Pancreas (tissue), 10 donors: ENCODE results near the gene TTYH1. TPM values are rescaled to one million over a fixed set of nuclear protein-coding genes. Genes with fewer than 3 reads are reported as not detected.

Experiments used
- ATAC-seq, 4 donors: fragments of 200-7000 bp; cut with Tn5 transposase; one replicate each; pipeline versions ENCODE4 v1.8.0 to v1.9.1; 2020; ENCODE audit warnings: mild to moderate bottlenecking in 4 of 4, moderate library complexity in 4 of 4
- DNase-seq, 6 donors: peaks; one replicate each; pipeline ENCODE4 v3.0.0-alpha.2; 2020
- FAIRE-seq: peaks from 2 replicates; lab custom pipeline; 2012; peaks lifted over from hg19 to GRCh38; lab: Jason Lieb, UNC
- H3K27ac ChIP-seq, 4 donors: fragments of 200-600 bp; sonication (generic); 1 replicate in 3 of 4; 2 replicates in 1 of 4; pipeline versions ENCODE4 v1.5.0 to v1.8.0; 2020
- H3K27me3 ChIP-seq, 4 donors: fragments of 200-600 bp; one replicate each; pipeline ENCODE4 v1.8.0; 2021
- H3K36me3 ChIP-seq, 3 donors: fragments of 200-600 bp; sonication (generic) in 1 of 3; one replicate each; pipeline versions ENCODE4 v1.5.0 to v1.8.0; 2020 to 2021
- H3K4me1 ChIP-seq, 3 donors: fragments of 200-600 bp; one replicate each; pipeline ENCODE4 v1.8.0; 2021
- H3K4me3 ChIP-seq, 4 donors: fragments of 200-600 bp; sonication (generic) in 2 of 4; one replicate each; pipeline versions ENCODE4 v1.5.0 to v1.8.0; 2020 to 2021
- H3K9me3 ChIP-seq, 4 donors: fragments of 200-600 bp; one replicate each; pipeline ENCODE4 v1.8.0; 2021
- CTCF ChIP-seq, 4 donors: fragments of 200-600 bp; sonication (generic) in 3 of 4; IDR thresholded peaks; one replicate each; pipeline versions ENCODE4 v1.5.0 to v1.8.0; 2021; ENCODE audit warnings: antibody characterized with exemption in 4 of 4
- WGBS, 2 donors: extraction: QIAGEN DNeasy Blood & Tissue Kit; methylation state at CpG; one replicate each; pipeline ENCODE4 v1.1.7; 2013; 5-methylcytosine and 5-hydroxymethylcytosine counted together
- intact Hi-C, 3 donors: fragments of 100-400 bp; cut with DNase I; formaldehyde crosslinking; loops; one replicate each; pipeline versions ENCODE4 v1.11.1 to v1.14.2; 2022
- polyA plus RNA-seq, 2 donors: library from polyadenylated mRNA; stranded (reverse); fragments of 200-250 nt; gene quantifications; one replicate each; pipeline ENCODE4 v1.2.3, GENCODE V29; 2013
- total RNA-seq, 6 donors: library from RNA; stranded (reverse); fragmentation: NEBNext Ultra II Directional in 4 of 6; extraction: Animal tissue kit (Norgen Biotek cat#: 25700) in 4 of 6; gene quantifications; one replicate each; pipeline versions ENCODE4 v1.2.1 to v1.2.4, GENCODE V29; 2021 to 2023
- donor health status: healthy with polysubstance abuse.
- donor health status: DM: no; HTN: no; CAD: no; lungs with moderate emphysema.
- donor health status: DM: no; HTN: no; CAD: no.
- donor health status: control.
- donor health status: control.
- donor health status: Bipolar disorder and iron deficiency.
- donor health status: DM: yes; HTN: yes; CAD: no.
- donor health status: DM: no; HTN: no; CAD: no.
- donor health status: DM: no; HTN: no; CAD: no.
- donor health status: DM: yes; HTN: yes; CAD: no.

TTYH1 gene
- total and polyA plus RNA-seq, 8 donors = 20.8 to 78.0 (median 27.0) TPM

- no peak overlapping the region for H3K4me3 ChIP-seq
- H3K27me3 ChIP-seq = peaks cover 0 to under 1% (median under 1%) of the 10 kb centered on the region in 4 donors
- no peak for TF ChIP-seq CTCF (IDR thresholded peaks at IDR 0.05)
- no peaks in the 10 kb centered on the region for H3K36me3 ChIP-seq
- FAIRE-seq (no peak), DNase-seq (no peak), ATAC-seq (no peak)
- no peaks in the 10 kb centered on the region for H3K4me1 ChIP-seq
- WGBS, 2 donors = 28 to 31% methylated on average over 10 of the region's 10 CpGs
- intact Hi-C loops = no loop called here
- no peaks in the 10 kb centered on the region for H3K9me3 ChIP-seq
- H3K27ac ChIP-seq = peak overlapping the region; percentile 64 to 76 (median 71)
Measured at GRCh38 chr19:54420068-54420382, 4.8 kb downstream of the TTYH1 start.

- ATAC-seq = peak; percentile 72 to 84 (median 76)
- Histone ChIP-seq H3K27ac (peak overlapping the region; percentile 66 to 76 (median 73)), H3K4me1 (no peaks in the 10 kb centered on the region), H3K36me3 (no peaks in the 10 kb centered on the region), H3K27me3 (no peaks in the 10 kb centered on the region), H3K4me3 (peak overlapping the region in 1 of 4 donors; percentile 3), H3K9me3 (no peaks in the 10 kb centered on the region)
- FAIRE-seq = no peak
- no peak for TF ChIP-seq CTCF (IDR thresholded peaks at IDR 0.05)
- 10 to 12% methylated on average over 32 to 37 of the region's 37 CpGs for WGBS, 2 donors
- DNase-seq = peak in 5 of 6 donors; percentile 62 to 91 (median 82)
- intact Hi-C loops = no loop called here
Measured at GRCh38 chr19:54420383-54421168, 5.3 kb downstream of the TTYH1 start.

- Histone ChIP-seq H3K4me1 (no peaks in the 10 kb centered on the region), H3K27me3 (no peaks in the 10 kb centered on the region), H3K4me3 (no peak overlapping the region), H3K27ac (peak overlapping the region; percentile 66 to 76 (median 73)), H3K9me3 (no peaks in the 10 kb centered on the region), H3K36me3 (no peaks in the 10 kb centered on the region)
- TF ChIP-seq CTCF (IDR thresholded peaks at IDR 0.05) = no peak
- DNase-seq (no peak), FAIRE-seq (no peak), ATAC-seq (no peak)
- intact Hi-C loops = no loop called here
- 39 to 50% methylated on average over 6 to 8 of the region's 9 CpGs for WGBS, 2 donors
Measured at GRCh38 chr19:54421169-54421516, 5.9 kb downstream of the TTYH1 start.

- Histone ChIP-seq H3K27ac (peak overlapping the region in 2 of 4 donors; percentile 70 to 76), H3K36me3 (no peaks in the 10 kb centered on the region), H3K4me3 (no peak overlapping the region), H3K4me1 (no peaks in the 10 kb centered on the region), H3K9me3 (no peaks in the 10 kb centered on the region), H3K27me3 (no peaks in the 10 kb centered on the region)
- no peak for ATAC-seq
- no peak for TF ChIP-seq CTCF (IDR thresholded peaks at IDR 0.05)
- no peak for FAIRE-seq
- intact Hi-C loops = no loop called here
- DNase-seq = no peak
- WGBS, 2 donors = 77 to 80% methylated on average over 7 of the region's 7 CpGs
Measured at GRCh38 chr19:54421521-54421920, 6.3 kb downstream of the TTYH1 start.

- Histone ChIP-seq H3K4me3 (no peak overlapping the region), H3K36me3 (no peaks in the 10 kb centered on the region), H3K4me1 (no peaks in the 10 kb centered on the region), H3K27me3 (no peaks in the 10 kb centered on the region), H3K9me3 (no peaks in the 10 kb centered on the region), H3K27ac (no peak overlapping the region)
- WGBS, 2 donors = 79 to 82% methylated on average over 20 of the region's 20 CpGs
- DNase-seq (peak in 1 of 6 donors; percentile 69), ATAC-seq (no peak), FAIRE-seq (no peak)
- intact Hi-C loops = no loop called here
- TF ChIP-seq CTCF (IDR thresholded peaks at IDR 0.05) = no peak
Measured at GRCh38 chr19:54422136-54422535, 6.9 kb downstream of the TTYH1 start.
